Raji (cell line): ENCODE measurements around the gene KSR1.

ENCODE experiments used
- POLR2A ChIP-seq: IDR thresholded peaks from 2 replicates; pipeline ENCODE4 v1.6.1; 2011; ENCODE audit warnings: low read depth, low read length, control low read depth; ENCODE audit not compliant: insufficient read depth

The KSR1 gene

DNA sequence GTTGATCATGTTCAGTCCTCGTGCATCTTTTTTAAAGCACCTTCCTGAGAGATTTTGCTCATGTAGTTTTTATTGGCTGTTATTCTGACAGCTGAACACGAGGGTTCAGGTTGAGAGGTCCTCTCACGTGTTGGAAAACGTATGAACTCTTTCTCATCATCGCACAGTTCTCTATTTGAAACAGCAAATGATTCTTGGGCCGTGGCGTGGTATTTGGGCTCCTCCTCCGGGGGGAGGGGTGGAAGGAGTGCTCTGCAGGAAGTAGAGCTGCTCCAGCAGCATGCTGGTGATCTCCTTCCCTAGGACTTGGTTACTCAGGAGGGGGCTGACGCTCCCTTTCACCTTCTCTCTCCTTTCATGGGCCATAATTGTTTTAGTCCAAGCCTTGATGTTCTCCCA lies 70.4 kb downstream of the KSR1 start:
- TF ChIP-seq POLR2A = 0 out of 2 replicates have a peak, but pooled peaks have one; percentile 32

GRCh38 chr17:27529230-27529796 lies 73.1 kb downstream of the KSR1 start:
- no peak for TF ChIP-seq POLR2A

DNA sequence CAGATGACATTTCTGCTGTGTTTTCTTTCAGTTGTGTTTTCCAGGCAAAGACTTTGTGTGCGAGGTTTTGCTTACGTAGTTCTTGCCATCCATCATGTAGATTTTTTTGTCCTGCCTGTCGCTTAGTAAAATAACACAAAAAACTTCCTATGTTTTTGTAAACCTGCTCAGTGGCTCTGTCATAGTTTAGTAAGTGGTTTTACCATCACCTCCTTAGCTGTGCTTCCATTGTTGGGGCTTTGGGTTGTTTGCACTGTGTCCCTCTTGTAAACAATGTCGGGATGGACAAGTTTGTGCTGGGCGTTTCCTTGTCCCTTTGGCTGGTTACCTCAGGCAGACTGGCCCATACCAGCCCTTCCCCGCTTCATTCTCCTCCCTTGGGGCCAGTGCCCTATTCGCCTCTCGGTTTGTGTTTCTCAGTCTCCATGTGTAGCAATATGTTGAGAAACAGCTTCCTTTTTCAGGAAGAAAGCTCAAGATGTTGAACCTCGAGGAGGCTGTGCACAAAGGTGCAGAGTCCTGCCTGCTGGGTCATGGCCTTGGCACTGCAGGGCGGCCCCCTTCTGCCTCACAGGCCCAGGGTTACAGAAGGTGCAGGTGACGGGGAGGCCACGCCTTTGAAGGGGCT lies 74.6 kb downstream of the KSR1 start:
- TF ChIP-seq POLR2A = no peak

DNA sequence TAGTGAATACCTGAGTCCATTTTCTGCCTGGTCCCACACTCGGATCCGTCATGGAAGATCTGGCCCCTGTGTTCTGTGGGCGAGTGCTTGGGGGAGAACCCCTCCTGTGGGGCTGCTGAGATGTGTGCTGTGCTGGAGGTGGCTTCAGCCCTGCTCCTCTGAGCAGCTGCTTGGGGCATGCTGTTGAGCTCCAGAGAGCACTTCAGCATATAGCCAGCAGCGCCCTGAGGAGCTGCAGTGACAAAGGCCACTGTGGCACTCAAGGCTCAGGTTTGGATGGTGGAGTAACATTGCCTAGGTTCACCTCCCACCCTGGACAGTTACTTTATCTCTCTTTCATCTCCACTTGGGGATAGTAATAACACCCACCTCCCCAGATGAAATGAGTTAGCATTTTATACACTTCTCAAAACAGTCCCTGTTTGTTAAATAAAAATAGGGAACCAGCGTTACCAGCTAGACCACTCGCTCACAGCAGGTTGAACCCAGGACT lies 75.3 kb downstream of the KSR1 start:
- TF ChIP-seq POLR2A = no peak

DNA sequence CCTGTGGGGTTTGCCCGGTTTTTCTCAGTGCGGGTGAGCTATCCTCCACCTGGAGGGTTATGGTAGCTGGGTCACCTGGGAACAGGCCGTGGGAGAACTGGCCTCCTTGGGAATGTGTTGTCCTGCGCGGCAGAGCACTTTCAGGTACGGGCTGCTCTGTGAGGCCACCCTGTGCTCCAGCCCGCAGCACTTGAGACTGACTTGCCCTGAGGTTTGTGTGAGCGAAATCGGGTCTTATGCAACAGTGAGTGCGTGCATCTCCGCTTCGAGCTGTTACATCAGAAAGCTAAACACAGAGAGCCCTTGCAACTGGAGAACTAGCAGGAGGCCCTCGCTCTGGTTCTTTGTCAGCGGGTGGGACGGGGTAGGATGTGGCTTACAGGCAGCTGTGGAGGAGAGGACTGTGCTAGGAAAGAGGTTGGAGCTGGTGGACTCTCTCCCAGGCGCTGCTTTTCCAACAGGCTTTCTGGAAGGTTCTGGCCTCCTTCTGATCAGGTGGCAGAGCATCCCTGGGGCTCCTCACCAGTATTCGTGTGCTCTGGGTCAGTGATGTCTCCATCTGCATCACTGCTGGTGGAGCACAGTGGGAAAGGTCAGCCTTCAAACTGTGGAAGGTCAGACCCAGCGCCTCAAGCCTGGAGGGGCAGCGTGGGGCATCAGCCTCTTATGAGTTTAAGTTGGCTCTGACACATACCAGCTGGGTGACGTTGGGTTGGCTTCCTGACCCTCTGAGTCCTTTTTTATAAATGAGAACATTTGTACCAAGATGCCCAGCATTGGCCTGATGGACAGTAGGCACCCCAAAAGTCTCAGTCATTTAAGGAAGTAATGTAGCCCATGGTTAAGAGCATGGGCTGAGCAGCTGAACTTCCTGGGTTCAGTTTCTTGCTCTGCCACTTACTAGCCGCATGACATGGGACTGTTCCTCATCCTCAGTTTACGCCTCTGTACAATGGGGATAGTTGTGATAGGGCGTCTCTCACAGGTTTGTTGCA lies 76.3 kb downstream of the KSR1 start:
- TF ChIP-seq POLR2A = no peak

GRCh38 chr17:27533874-27534815 lies 77.9 kb downstream of the KSR1 start:
- no peak for TF ChIP-seq POLR2A

DNA sequence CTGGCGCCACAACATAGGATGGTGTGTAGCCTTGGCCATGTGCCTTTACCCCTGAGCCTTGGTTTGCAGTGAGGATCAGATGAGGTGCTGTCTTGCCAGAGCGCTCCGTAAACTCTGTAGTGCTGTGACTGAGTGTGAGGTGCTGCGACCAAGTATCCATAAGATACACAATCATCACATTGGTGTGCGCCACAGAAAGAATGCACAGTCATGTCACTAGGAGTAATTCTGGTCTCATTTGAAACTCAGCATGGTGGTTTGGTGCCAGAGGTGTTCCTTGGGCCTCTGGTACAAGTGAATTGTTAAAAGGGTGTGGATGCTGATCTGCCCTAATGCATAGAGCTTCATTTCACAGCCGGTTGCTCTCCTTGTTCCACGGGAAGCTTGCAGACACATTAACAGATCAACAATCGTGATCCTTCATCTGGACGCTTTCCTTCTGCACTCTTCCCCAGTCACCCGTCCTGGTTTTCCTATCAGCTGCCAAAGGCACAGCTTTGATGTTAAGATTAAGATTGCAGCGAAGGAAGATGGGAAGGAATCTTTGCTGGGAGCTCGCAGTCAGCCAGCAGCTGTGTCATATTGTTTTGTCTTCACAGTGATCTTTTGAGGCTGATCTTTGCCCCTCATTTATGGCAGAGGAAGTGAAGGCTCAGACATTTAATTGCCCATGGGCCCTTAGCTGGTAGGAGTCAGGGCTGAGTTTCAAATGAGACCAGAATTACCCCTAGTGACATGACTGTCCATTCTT lies 79.1 kb downstream of the KSR1 start:
- TF ChIP-seq POLR2A = no peak

- TF ChIP-seq POLR2A = no peak
These were observed 79.7 kb downstream of the KSR1 start for GRCh38 chr17:27535975-27536374.

GRCh38 chr17:27536781-27537180 lies 80.5 kb downstream of the KSR1 start:
- TF ChIP-seq POLR2A = no peak

DNA sequence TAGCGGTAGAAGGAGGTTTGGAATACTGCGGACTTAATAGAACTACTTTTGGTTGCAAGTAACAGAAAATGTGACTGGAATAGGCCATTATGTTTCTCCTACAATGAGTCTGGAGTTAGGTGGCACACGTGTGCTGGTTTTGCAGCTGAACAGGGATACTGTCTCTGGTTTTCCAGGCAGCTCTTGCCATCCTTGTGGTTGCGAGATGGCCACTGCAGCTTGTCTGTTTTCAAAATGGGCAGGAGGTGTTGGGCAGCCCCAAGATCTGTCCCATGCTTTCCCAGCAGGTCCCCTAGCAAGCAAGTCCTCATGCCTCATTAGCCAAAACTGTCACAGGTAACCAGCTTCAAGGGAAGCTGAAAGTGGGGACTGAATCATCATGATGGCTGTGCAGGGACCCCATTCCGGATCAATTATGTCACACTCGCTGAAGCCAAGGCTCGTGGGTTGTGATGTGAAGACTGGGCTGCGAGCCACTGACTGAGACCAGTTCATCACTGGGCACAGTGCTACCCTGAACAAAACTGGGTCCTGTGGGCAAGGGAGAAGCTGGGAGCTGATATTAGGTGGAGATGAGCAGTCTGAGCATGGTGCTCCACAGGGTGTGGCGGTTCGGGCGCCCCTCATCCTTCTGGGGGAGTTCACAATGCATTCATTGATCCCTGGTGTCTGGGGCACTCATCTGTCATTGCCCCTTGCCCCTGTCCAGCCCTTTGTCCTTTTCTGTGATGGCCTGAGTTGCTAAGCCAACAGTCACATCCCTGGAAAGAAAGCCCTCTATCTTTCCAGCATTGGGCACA lies 82.1 kb downstream of the KSR1 start:
- no peak for TF ChIP-seq POLR2A

GRCh38 chr17:27539152-27539551 lies 82.9 kb downstream of the KSR1 start:
- TF ChIP-seq POLR2A = no peak

- no peak for TF ChIP-seq POLR2A
These were observed 83.6 kb downstream of the KSR1 start for GRCh38 chr17:27539794-27540317.
